Neural progenitor cell (in vitro differentiated cells): ENCODE measurements around the gene FOLH1. TPM values are rescaled to one million over a fixed set of nuclear protein-coding genes. Genes with fewer than 3 reads are reported as not detected.
"Not testable (repeated sequence)": the region's sequence is repeated elsewhere in the genome, so short reads cannot be mapped to it uniquely, and the experiment has no call there.

ENCODE experiments used
- DNase-seq: peaks from one replicate; pipeline ENCODE4 v3.0.0-alpha.2; 2016; ENCODE audit warnings: low spot score
- H2AFZ ChIP-seq: fragments of 200-600 bp; sonication (generic); replicated peaks from 2 replicates; pipeline ENCODE4 v1.6.1; 2016; ENCODE audit warnings: antibody characterized with exemption
- H3F3A ChIP-seq: fragments of 200-600 bp; sonication (generic); 2 replicates; pipeline ENCODE4 v1.6.1; 2016; ENCODE audit warnings: antibody characterized with exemption, low read depth
- H3K27ac ChIP-seq: fragments of 200-600 bp; sonication (generic); 2 replicates; pipeline ENCODE4 v1.5.1; 2016; ENCODE audit warnings: mild to moderate bottlenecking
- H3K27me3 ChIP-seq: fragments of 200-600 bp; sonication (generic); 2 replicates; pipeline ENCODE4 v1.6.1; 2016; ENCODE audit warnings: mild to moderate bottlenecking, moderate library complexity
- H3K36me3 ChIP-seq: fragments of 200-600 bp; sonication (generic); 2 replicates; pipeline ENCODE4 v1.5.1; 2016
- H3K4me1 ChIP-seq: fragments of 200-600 bp; sonication (generic); 2 replicates; pipeline ENCODE4 v1.6.1; 2016; ENCODE audit warnings: mixed run types
- H3K4me2 ChIP-seq: fragments of 200-600 bp; sonication (generic); 2 replicates; pipeline ENCODE4 v1.6.1; 2016
- H3K4me3 ChIP-seq: fragments of 200-600 bp; sonication (generic); 2 replicates; pipeline ENCODE4 v1.5.1; 2016
- H3K79me2 ChIP-seq: fragments of 200-600 bp; sonication (generic); 2 replicates; pipeline ENCODE4 v1.6.1; 2016; ENCODE audit warnings: low read depth
- H3K9ac ChIP-seq: fragments of 200-600 bp; sonication (generic); 2 replicates; pipeline ENCODE4 v1.6.1; 2016
- H3K9me3 ChIP-seq: fragments of 200-600 bp; sonication (generic); 2 replicates; pipeline ENCODE4 v1.5.1; 2016; ENCODE audit warnings: low read depth
- H4K20me1 ChIP-seq: fragments of 200-600 bp; sonication (generic); 2 replicates; pipeline ENCODE4 v1.6.1; 2016; ENCODE audit warnings: low read depth
- H3K27ac Mint-ChIP-seq: 3 replicates; pipeline ENCODE4 v1.8.0; 2021; ENCODE audit warnings: mixed read lengths
- H3K27me3 Mint-ChIP-seq: 2 replicates; pipeline ENCODE4 v1.8.0; 2022; ENCODE audit warnings: low read depth, mild to moderate bottlenecking, inconsistent platforms, moderate library complexity, mixed read lengths; ENCODE audit not compliant: insufficient read depth
- H3K36me3 Mint-ChIP-seq: 3 replicates; pipeline ENCODE4 v1.8.0; 2021; ENCODE audit warnings: mixed read lengths
- H3K4me1 Mint-ChIP-seq: 3 replicates; pipeline ENCODE4 v1.8.0; 2021; ENCODE audit warnings: mixed read lengths
- H3K4me3 Mint-ChIP-seq: 3 replicates; pipeline ENCODE4 v1.8.0; 2021; ENCODE audit warnings: mild to moderate bottlenecking, moderate library complexity, mixed read lengths
- H3K9me3 Mint-ChIP-seq: 3 replicates; pipeline ENCODE4 v1.8.0; 2020; ENCODE audit warnings: mixed read lengths
- CTCF ChIP-seq: fragments of 200-600 bp; sonication (generic); IDR thresholded peaks from 2 replicates; pipeline ENCODE4 v1.5.1; 2017; ENCODE audit warnings: antibody characterized with exemption, mild to moderate bottlenecking
- EZH2 ChIP-seq: fragments of 200-600 bp; sonication (generic); IDR thresholded peaks from 2 replicates; pipeline ENCODE4 v1.6.1; 2017; ENCODE audit warnings: antibody characterized with exemption, mild to moderate bottlenecking, moderate library complexity
- EZH2phosphoT487 ChIP-seq: fragments of 200-600 bp; sonication (generic); IDR thresholded peaks from 2 replicates; pipeline ENCODE4 v1.6.1; 2017; ENCODE audit warnings: antibody characterized with exemption
- total RNA-seq: library from RNA; depleted of rRNA; stranded (reverse); fragments of >200 nt; gene quantifications from 2 replicates; pipeline ENCODE4 v1.2.3, GENCODE V29; 2015; ENCODE audit warnings: low replicate concordance

The FOLH1 gene
- total RNA-seq, 1 donor from 2014 or later, result not detected

GRCh38 chr11:49169579-49169978 lies 38.8 kb downstream of the FOLH1 start:
- H3K36me3 ChIP-seq, H3K36me3 Mint-ChIP-seq, H4K20me1 ChIP-seq, H3F3A ChIP-seq, H3K9ac ChIP-seq, H3K4me3 Mint-ChIP-seq, DNase-seq, H3K27ac ChIP-seq, H3K9me3 ChIP-seq, H3K4me1 ChIP-seq, H3K79me2 ChIP-seq, H3K4me1 Mint-ChIP-seq, H3K27me3 Mint-ChIP-seq, H3K4me2 ChIP-seq, H3K27me3 ChIP-seq, H3K27ac Mint-ChIP-seq, H2AFZ ChIP-seq, H3K4me3 ChIP-seq: not testable (repeated sequence)
- H3K9me3 Mint-ChIP-seq, result peaks cover 13% of the 10 kb centered on the region

GRCh38 chr11:49168992-49169391 lies 39.4 kb downstream of the FOLH1 start:
- H3F3A ChIP-seq, H2AFZ ChIP-seq, H4K20me1 ChIP-seq, H3K4me1 Mint-ChIP-seq, H3K27ac Mint-ChIP-seq, H3K36me3 ChIP-seq, H3K4me3 ChIP-seq, H3K4me3 Mint-ChIP-seq, H3K36me3 Mint-ChIP-seq, H3K9ac ChIP-seq, H3K9me3 ChIP-seq, H3K27ac ChIP-seq, H3K4me2 ChIP-seq, H3K4me1 ChIP-seq, H3K27me3 Mint-ChIP-seq, DNase-seq, H3K79me2 ChIP-seq, H3K27me3 ChIP-seq: not testable (repeated sequence)
- peaks cover 17% of the 10 kb centered on the region for H3K9me3 Mint-ChIP-seq

DNA sequence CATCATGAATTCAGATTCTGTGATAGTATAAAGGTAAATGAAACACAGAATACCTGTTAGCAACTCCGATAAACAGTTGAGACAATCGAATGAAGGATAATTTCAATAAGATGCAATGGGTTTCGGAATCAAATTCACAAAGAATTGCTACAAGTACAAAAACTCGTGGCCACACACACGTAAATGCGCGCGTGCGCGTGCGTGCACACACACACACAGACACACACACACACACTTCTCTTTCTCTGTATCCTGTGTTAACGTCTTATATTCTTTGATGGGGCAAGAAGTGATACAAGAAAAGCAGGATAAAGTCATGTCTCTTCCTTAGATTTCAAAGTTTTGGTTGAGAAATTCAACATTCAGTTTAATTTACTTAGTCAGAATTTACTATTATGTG lies 57.2 kb downstream of the FOLH1 start:
- H3K9ac ChIP-seq, result no peak overlapping the region
- no peak for DNase-seq
- no peak overlapping the region for H3K4me3 ChIP-seq
- no peak overlapping the region for H3K27ac ChIP-seq
- no peak overlapping the region for H3K4me2 ChIP-seq
- no peak overlapping the region for H3K4me3 Mint-ChIP-seq
- no peak overlapping the region for H3K27ac Mint-ChIP-seq
- no peaks in the 10 kb centered on the region for H3K4me1 ChIP-seq
- no peaks in the 10 kb centered on the region for H3F3A ChIP-seq
- no peak for TF ChIP-seq CTCF
- no peak for TF ChIP-seq EZH2
- TF ChIP-seq EZH2phosphoT487, result no peak
- H3K36me3 Mint-ChIP-seq, result no peaks in the 10 kb centered on the region
- no peaks in the 10 kb centered on the region for H4K20me1 ChIP-seq
- peaks cover 2% of the 10 kb centered on the region for H3K9me3 Mint-ChIP-seq
- no peaks in the 10 kb centered on the region for H3K4me1 Mint-ChIP-seq
- peaks cover 6% of the 10 kb centered on the region for H3K9me3 ChIP-seq
- H3K27me3 Mint-ChIP-seq, result no peaks in the 10 kb centered on the region
- H3K79me2 ChIP-seq, result no peaks in the 10 kb centered on the region
- no peak overlapping the region for H2AFZ ChIP-seq
- H3K36me3 ChIP-seq, result no peaks in the 10 kb centered on the region
- no peaks in the 10 kb centered on the region for H3K27me3 ChIP-seq

- DNase-seq, H3K4me2 ChIP-seq, H3F3A ChIP-seq, H3K27ac Mint-ChIP-seq, H3K79me2 ChIP-seq, H4K20me1 ChIP-seq, H3K9ac ChIP-seq, H3K27me3 ChIP-seq, H3K36me3 Mint-ChIP-seq, H3K36me3 ChIP-seq, H3K4me1 Mint-ChIP-seq, H3K4me1 ChIP-seq, H3K27me3 Mint-ChIP-seq, H2AFZ ChIP-seq, H3K4me3 Mint-ChIP-seq, H3K4me3 ChIP-seq, H3K27ac ChIP-seq: not testable (repeated sequence)
- H3K9me3 Mint-ChIP-seq, result peaks cover 18% of the 10 kb centered on the region
- H3K9me3 ChIP-seq, result peaks cover 15% of the 10 kb centered on the region
These were observed 106.0 kb downstream of the FOLH1 start for GRCh38 chr11:49102356-49102755.

Other genes starting within 250 kb of the FOLH1 start
- gene TRIM51G, start 224.7 kb downstream of the FOLH1 start, total RNA-seq, result not detected in 2 replicates
- not detected in 2 replicates for gene TRIM49B, start 179.8 kb downstream of the FOLH1 start, total RNA-seq
- gene TRIM64C, start 149.5 kb downstream of the FOLH1 start, total RNA-seq, result not detected in 2 replicates